Right renal cortex interstitium (tissue), 3 donors: Measurements from ENCODE around the gene BPHL. TPM values are rescaled to one million over a fixed set of nuclear protein-coding genes. Genes with fewer than 3 reads are reported as not detected.
"Not testable (repeated sequence)": the region's sequence is repeated elsewhere in the genome, so short reads cannot be mapped to it uniquely, and the experiment has no call there.

Experiments
- DNase-seq, 3 donors: peaks; one replicate each; pipeline ENCODE4 v3.0.0-alpha.2; 2013; ENCODE audit warnings: low read depth in 3 of 3, low spot score in 2 of 3
- polyA plus RNA-seq, 3 donors: library from polyadenylated mRNA; unstranded; fragments of 120-200 nt; gene quantifications; one replicate each; pipeline ENCODE4 v1.2.1, GENCODE V29; 2013; ENCODE audit not compliant: insufficient read length in 3 of 3

BPHL gene
- polyA plus RNA-seq, 3 donors = 58.2 to 80.7 (median 68.8) TPM

DNA sequence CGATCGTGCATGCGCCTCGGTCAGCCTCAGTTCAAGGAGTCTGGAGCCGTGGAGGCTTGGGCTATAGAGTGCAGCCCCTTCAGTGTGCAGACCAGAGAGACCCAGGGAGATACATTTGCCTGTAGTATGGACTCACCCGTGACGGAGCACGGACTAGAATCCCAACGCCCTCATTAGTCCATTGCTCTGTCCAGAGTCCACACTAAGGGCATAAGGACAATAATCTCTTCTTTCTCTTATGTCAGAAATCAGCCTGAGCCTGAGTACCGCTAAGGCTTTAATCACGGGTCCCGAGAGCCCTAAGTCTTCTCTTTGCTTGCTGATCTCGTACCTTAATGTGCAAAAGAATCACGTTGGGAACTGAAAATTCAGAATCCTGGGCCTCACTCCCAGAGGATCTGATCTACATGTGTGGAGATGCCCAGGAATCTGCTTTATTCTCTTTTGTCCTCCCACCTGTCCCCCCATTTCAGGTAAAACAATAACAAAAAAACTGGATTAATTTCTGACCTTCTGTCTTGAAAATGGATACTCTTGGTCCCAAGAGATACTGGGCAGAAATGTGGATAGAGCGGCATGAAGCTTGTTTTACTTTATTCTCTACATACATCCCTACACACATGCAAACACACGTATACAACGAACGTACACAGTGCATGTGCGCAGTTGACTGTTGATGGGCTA, 671 bp downstream of the BPHL start:
- DNase-seq = peak; percentile 32 to 40 (median 39)

DNA sequence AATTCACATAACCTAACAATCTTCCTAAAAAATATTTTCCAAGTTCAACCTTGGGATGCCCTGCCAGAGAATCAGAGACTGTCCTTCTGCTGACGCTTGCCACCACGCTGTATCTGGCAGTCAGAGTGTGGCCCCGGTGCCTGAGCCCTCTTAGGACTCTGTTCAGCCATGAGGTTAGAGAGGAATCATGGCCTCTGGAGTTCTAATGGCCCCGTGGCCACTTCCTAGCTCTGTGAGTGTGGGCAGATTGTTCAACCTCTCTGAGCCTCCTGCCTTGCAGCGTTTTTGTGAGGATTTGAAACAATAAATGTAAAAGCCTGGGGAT, 2.2 kb downstream of the BPHL start:
- no peak for DNase-seq

DNA sequence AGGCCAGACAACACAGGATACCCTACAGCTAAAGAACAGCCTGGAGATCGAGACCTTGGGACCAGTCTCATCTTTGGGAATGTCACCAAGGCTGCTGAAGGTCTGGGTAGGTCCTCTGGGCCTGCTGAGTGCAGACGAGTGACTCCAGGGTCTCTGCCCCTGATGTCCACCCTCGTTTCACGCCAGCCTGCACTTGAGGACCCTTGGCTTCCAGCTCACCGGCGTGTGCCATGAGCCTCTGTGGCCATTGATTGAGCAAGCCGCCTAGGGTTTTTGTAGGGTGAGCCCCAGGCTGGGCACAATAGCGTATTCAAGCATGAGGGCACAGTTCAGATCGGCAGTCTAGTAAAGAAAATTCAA, 4.3 kb downstream of the BPHL start:
- no peak for DNase-seq

GRCh38 chr6:3124667-3125066, 6.2 kb downstream of the BPHL start:
- no peak for DNase-seq

- DNase-seq = no peak
These were observed 7.3 kb downstream of the BPHL start for GRCh38 chr6:3125815-3126214.

DNA sequence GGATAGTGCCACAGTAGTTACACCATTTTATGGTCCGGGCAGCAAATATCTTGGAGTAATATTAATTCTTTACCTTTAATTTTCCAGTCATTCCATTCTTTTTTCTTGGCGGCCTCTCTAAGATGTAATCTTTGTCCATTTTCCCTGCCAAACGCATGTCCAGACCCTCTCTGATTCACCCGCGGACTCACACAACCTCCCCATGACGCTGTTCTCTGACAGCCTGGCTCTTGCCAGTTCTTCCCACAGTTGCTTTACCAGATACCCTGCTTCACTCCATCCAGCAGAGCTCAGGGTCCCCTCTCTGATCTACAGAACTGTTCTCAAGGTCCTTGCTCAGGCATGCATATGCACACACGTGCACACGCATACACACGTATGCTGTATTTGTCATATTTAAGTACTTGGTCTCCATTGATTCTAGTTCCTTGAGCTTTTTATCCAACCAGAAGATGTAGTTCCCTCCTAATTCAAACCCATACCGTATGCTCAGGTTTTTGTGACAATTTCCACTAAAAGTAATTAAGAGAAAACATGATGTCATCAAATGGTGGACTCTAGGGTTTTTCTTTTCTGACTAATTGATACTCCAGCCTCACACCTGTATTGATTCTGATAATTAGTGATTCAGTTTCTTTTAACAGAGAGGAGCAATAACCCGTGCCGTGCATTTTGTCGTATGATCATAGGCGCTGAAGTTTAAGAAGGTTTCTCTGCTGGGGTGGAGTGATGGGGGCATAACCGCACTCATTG, 10.0 kb downstream of the BPHL start:
- DNase-seq = no peak

DNA sequence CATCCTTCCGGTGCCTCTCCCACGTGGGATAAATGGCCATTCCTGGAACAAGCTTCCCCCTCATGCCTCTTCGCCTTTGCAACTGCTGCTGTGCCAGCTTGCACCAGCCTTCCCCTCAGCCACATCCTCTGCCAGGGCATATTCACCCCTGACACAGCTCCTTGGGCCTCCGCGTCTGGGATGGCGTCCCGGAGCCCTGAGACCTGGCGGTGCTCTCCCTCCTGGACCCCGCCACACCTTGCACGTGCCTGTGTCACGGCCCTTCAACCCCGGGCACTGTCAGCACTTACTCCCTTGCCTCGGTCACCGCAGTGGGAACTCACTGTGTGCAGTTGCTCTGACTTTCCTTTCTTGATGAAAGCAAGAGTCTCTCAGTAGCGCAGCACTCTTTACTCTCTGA, 13.2 kb downstream of the BPHL start:
- no peak for DNase-seq

GRCh38 chr6:3133515-3133914, 15.0 kb downstream of the BPHL start:
- DNase-seq = no peak

GRCh38 chr6:3135668-3136291, 17.3 kb downstream of the BPHL start:
- no peak for DNase-seq

DNA sequence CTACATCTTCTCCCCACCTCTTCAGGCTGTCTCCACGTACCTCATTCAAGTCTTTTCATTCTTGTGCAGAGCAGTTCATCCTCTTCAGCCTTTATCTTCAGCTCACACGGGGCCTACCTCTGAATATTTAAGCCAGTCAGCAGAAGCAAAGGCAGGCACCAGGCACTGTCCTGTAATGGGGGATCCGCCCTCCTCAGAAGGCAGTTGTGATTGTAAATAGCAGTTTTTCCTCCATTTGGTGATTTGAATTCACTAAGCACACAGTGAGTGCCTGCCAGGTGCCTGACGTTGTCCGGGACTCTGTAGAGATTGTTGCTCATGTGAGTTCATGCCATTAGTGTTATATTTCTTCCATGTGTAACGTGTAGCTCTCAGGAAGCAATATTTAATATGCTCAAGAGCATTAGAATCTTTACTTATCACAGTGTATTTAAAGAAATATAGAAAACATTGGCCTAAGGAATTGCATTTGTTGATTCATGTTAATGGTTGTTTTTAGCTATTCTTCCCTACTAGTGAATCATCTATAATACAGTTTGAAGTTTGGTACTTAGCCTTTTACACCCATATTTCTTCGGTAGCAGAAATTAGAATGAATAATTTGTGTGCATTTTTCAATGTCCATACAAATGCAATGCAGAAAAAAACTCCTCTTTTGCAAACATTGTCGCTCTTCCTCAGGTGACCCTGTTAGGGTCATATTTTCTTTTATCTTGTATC, 17.9 kb downstream of the BPHL start:
- DNase-seq = no peak

GRCh38 chr6:3137057-3137777, 18.7 kb downstream of the BPHL start:
- DNase-seq = no peak

- not testable (repeated sequence) for DNase-seq
These were observed 19.4 kb downstream of the BPHL start for GRCh38 chr6:3137873-3138272.

DNA sequence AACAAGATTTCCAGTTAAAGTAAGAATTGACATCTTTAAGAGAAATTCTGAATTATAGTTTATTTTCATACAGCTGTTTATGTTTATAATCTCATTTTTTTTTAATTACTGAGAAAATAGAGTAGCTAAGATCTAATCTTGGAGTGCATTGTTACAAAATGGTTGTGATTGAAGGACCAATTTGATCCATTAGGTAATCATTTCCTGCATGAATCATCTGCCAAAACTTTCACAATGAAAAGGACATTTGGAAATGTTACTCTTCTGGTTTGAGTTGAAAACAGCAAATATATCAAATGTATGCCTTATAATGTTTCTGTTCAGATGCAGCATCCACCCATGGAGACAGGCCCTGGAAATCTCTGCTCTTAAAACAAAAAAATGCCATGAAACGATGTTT, 19.8 kb downstream of the BPHL start:
- no peak for DNase-seq

DNA sequence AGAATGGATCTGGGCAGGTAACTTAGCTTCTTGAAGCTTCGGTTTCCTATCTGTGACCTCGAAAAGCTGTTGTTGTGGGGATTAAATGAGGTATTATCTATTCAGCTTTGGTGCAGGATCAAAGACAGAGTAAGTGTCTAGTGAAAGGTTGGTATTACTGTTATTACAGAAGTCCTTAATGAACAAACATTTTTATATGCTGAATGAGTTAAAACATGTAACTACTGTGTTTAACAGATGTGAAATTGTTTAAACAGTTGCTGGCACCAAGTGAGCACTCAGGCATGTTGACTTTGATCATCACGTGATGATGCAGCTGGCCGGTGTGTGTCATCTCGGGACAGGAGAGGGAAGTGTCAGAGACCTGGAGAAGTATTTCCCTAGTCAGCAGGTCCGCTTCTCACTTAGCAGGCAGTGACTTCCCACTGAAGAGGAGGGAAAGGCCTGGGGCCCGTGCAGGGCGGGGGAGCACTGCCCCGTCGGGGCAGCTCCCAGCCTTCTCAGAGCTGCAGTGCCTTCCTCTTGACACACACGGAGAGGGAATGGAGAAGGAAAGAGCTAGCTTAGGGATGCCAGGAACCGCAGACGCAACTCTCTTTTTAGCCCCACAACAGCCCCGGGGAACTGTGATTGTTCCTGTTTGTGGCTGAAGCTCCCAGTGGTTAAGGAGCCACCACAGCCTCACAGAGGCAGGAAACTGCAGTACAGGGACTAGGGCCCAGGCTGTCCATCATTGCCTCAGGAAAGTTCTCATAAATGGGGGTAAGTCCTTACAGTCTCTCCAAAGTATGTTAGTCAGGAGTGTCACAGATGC, 20.8 kb downstream of the BPHL start:
- DNase-seq = no peak

DNA sequence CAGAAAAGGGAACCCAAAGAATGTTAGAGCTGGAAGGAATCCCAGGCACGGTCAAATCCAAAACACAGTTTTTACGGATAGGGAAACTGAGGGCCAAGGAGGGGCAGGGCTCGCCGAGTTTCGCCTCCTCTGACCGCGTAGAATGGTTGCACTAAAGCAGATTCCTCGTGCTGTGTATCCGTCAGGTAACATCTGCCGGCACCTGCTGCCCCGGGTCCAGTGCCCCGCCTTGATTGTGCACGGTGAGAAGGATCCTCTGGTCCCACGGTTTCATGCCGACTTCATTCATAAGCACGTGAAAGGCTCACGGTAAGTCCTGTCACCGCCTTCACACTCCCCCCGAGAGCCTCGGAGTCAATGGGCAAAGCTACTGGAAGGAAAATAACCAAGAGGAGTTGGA, 21.7 kb downstream of the BPHL start:
- DNase-seq = no peak

DNA sequence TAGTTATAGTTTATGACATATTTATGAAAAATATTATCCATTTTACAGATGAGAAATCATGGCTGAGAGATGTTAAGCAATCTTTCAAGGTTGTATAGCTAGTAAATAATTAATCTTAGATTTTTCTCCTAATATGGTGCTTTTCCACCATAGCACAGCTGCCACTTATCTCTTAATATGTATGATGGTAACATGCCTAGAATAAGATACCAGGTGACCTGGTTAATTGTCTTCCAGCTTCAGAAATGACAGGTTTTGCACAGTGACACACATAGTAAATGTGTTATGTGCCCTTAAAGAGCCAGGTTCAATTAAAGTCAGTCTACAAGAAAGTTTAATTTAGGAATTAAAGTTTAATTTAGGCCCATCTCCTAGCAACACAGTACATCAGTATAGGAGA, 24.0 kb downstream of the BPHL start:
- DNase-seq = no peak

- no peak for DNase-seq
These were observed 24.6 kb downstream of the BPHL start for GRCh38 chr6:3143158-3143557.

DNA sequence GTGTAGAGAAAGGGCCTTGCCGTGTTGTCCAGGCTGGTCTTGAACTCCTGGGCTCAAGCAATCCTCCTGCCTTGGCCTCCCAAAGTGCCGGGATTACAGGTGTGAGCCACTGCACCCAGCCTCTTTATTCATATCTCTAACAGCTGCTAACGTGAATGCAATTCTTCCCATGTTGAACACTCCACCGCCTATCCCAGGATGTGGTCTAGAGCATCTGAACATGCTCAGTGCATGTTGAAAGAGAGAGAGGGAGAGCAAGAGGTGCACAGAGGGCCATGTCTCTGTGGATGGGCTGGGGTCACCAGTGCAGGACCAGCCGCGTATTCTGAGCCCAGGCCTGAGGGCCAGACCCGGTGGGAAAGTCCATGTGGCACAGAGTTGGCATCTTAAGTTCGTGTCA, 26.1 kb downstream of the BPHL start:
- DNase-seq = no peak

GRCh38 chr6:3147914-3148757, 29.6 kb downstream of the BPHL start:
- DNase-seq = no peak
